Measurements from ENCODE around the gene URB2. TPM values are rescaled to one million over a fixed set of nuclear protein-coding genes. Genes with fewer than 3 reads are reported as not detected.

URB2 gene
- total RNA-seq, 6 experiments from 2014 or later, result 3.7 to 7.6 (median 3.9) TPM

- Histone ChIP-seq H3K36me3 (no peaks in the 10 kb centered on the region), H3K27me3 (no peaks in the 10 kb centered on the region), H3K27ac (no peak overlapping the region), H3K9me3 (no peaks in the 10 kb centered on the region), H3K4me1 (no peaks in the 10 kb centered on the region), H3K4me3 (no peak overlapping the region)
- 100% methylated on average over 1 of the region's 5 CpGs for WGBS (ENCODE audit: insufficient coverage, low coverage, low lambda C conversion rate, missing lambda C conversion rate)
- intact Hi-C loops (cut with DNase I), result no loop called here
- DNase-seq (no peak), ATAC-seq (no peak)
- TF ChIP-seq POLR2A (IDR thresholded peaks at IDR 0.05), result no peak
- TF ChIP-seq, protein P1, sequence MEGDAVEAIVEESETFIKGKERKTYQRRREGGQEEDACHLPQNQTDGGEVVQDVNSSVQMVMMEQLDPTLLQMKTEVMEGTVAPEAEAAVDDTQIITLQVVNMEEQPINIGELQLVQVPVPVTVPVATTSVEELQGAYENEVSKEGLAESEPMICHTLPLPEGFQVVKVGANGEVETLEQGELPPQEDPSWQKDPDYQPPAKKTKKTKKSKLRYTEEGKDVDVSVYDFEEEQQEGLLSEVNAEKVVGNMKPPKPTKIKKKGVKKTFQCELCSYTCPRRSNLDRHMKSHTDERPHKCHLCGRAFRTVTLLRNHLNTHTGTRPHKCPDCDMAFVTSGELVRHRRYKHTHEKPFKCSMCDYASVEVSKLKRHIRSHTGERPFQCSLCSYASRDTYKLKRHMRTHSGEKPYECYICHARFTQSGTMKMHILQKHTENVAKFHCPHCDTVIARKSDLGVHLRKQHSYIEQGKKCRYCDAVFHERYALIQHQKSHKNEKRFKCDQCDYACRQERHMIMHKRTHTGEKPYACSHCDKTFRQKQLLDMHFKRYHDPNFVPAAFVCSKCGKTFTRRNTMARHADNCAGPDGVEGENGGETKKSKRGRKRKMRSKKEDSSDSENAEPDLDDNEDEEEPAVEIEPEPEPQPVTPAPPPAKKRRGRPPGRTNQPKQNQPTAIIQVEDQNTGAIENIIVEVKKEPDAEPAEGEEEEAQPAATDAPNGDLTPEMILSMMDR (IDR thresholded peaks at IDR 0.05), result no peak
Observed at GRCh38 chr1:229674042-229674441, 48.0 kb downstream of the URB2 start.

DNA sequence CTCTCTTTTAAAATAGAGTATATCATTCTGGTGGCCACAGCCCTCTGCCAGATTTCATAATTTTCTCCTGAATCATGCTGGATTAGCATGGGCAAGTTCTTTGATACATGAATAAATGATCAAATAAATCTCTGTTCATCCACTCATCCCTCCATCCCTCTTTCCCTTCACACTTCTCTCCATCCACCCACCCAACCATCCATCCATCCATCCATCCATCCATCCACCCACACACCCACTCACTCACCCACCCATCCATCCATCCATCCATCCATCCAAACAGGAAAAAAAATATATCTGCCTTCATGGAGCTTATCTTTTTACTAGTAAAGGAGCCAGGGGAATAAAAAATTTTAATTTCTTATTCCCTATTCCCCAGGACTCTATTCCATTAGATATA lies 49.3 kb downstream of the URB2 start:
- no peak for DNase-seq
- H3K4me1 ChIP-seq, result no peaks in the 10 kb centered on the region
- intact Hi-C loops (cut with DNase I), result no loop called here

GRCh38 chr1:229685149-229685548 lies 59.1 kb downstream of the URB2 start:
- peaks cover 0 to 4% (median 0%) of the 10 kb centered on the region in 4 donors for H3K9me3 ChIP-seq
- ATAC-seq (no peak), DNase-seq (no peak)
- no peak overlapping the region for H3K4me3 ChIP-seq
- H3K4me1 ChIP-seq, result no peaks in the 10 kb centered on the region
- TF ChIP-seq, protein P1 (IDR thresholded peaks at IDR 0.05), result no peak
- no peak for TF ChIP-seq POLR2A (IDR thresholded peaks at IDR 0.05)
- no peaks in the 10 kb centered on the region for H3K36me3 ChIP-seq
- no peaks in the 10 kb centered on the region for H3K27me3 ChIP-seq
- no peak overlapping the region for H3K27ac ChIP-seq
- intact Hi-C loops (cut with DNase I), result no loop called here
- 96% methylated on average over 2 of the region's 2 CpGs for WGBS (ENCODE audit: insufficient coverage, low coverage, low lambda C conversion rate, missing lambda C conversion rate)

More for the DNA sequence above, 49.3 kb downstream of the URB2 start:
- H3K27me3 ChIP-seq, result no peaks in the 10 kb centered on the region
- no peak overlapping the region for H3K27ac ChIP-seq
- no peak for ATAC-seq
- H3K4me3 ChIP-seq, result no peak overlapping the region
- no peaks in the 10 kb centered on the region for H3K36me3 ChIP-seq
- no peak for TF ChIP-seq POLR2A (IDR thresholded peaks at IDR 0.05)
- TF ChIP-seq, protein P1 (IDR thresholded peaks at IDR 0.05), result no peak
- H3K9me3 ChIP-seq, result no peaks in the 10 kb centered on the region

DNA sequence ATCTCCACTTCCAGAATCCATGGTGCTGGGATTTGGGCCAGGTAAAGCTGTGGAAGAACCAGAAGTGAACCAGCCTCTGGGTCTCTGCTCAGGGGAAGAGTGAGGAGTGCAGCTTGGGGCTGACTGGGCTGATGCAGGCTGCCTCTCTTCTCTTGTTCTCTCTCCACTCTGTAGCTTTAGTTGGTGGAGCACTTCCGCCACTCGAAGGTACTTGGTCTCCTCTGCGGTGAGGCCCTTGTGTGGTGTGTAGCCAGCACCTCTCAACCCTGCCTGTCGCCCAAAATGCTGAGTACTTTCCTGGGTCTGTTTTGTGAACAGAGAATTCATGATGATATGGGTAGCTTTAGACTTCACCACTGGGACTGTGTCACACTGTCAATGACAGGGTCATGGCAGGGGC lies 63.2 kb downstream of the URB2 start:
- no peaks in the 10 kb centered on the region for H3K27me3 ChIP-seq
- DNase-seq (no peak), ATAC-seq (no peak)
- H3K4me1 ChIP-seq, result no peaks in the 10 kb centered on the region
- no CpG with 5 or more reads among the region's 4 CpGs for WGBS (ENCODE audit: insufficient coverage, low coverage, low lambda C conversion rate, missing lambda C conversion rate)
- TF ChIP-seq, protein P1 (IDR thresholded peaks at IDR 0.05), result no peak
- TF ChIP-seq POLR2A (IDR thresholded peaks at IDR 0.05), result no peak
- intact Hi-C loops (cut with DNase I), result no loop called here
- H3K36me3 ChIP-seq, result no peaks in the 10 kb centered on the region
- H3K4me3 ChIP-seq, result no peak overlapping the region
- H3K27ac ChIP-seq, result no peak overlapping the region
- peaks cover 0 to 3% (median 0%) of the 10 kb centered on the region in 4 donors for H3K9me3 ChIP-seq

- Histone ChIP-seq H3K27ac (no peak overlapping the region), H3K4me1 (no peaks in the 10 kb centered on the region), H3K27me3 (no peaks in the 10 kb centered on the region), H3K4me3 (no peak overlapping the region), H3K36me3 (no peaks in the 10 kb centered on the region), H3K9me3 (no peaks in the 10 kb centered on the region)
- WGBS (ENCODE audit: insufficient coverage, low coverage, low lambda C conversion rate, missing lambda C conversion rate), result 91% methylated on average over 7 of the region's 7 CpGs
- no peak for ATAC-seq
- TF ChIP-seq, protein P1 (IDR thresholded peaks at IDR 0.05), result no peak
- TF ChIP-seq POLR2A (IDR thresholded peaks at IDR 0.05), result no peak
- DNase-seq, result no peak
- intact Hi-C loops (cut with DNase I), result no loop called here
Observed at GRCh38 chr1:229689904-229690303, 63.9 kb downstream of the URB2 start.

All from right lobe of liver (tissue), 6 donors.